ENCODE results near the gene TGFBI.

DNA sequence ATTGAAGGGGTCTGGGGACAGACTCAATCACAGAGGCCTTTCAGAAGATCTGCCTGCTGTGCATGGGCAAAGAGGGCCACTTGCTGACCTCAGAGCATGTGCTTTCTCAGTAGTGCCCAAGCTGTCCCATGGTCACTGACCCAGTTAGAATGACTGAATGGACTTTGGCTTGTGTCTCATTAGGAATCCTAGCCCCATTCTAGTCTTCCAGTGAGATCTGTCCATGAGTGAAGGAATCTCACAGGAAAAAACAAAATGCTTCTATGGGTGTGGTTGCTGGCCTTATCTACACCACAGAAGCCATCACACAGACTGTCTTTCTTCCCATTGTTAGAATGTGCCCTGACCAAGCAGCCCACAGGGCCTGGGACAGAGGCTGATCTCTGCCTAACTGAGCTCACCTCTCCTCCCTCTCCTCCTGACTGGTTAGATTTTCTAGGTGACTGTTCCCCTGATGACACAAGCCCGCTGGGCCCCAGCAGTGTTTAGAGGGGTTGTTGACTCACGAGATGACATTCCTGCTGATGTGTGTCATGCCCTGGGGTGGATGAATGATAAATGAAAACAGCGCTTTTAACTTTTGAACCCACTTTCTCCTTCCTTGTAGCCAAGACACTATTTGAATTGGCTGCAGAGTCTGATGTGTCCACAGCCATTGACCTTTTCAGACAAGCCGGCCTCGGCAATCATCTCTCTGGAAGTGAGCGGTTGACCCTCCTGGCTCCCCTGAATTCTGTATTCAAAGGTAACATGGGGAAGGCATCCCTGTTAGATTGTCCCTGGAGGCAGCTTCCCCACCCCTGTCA, 24.8 kb downstream of the TGFBI start:
- TF ChIP-seq, protein P1, sequence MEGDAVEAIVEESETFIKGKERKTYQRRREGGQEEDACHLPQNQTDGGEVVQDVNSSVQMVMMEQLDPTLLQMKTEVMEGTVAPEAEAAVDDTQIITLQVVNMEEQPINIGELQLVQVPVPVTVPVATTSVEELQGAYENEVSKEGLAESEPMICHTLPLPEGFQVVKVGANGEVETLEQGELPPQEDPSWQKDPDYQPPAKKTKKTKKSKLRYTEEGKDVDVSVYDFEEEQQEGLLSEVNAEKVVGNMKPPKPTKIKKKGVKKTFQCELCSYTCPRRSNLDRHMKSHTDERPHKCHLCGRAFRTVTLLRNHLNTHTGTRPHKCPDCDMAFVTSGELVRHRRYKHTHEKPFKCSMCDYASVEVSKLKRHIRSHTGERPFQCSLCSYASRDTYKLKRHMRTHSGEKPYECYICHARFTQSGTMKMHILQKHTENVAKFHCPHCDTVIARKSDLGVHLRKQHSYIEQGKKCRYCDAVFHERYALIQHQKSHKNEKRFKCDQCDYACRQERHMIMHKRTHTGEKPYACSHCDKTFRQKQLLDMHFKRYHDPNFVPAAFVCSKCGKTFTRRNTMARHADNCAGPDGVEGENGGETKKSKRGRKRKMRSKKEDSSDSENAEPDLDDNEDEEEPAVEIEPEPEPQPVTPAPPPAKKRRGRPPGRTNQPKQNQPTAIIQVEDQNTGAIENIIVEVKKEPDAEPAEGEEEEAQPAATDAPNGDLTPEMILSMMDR (IDR thresholded peaks at IDR 0.05; ENCODE audit: low read length) = no peak
- no peak for TF ChIP-seq EZH2 (IDR thresholded peaks at IDR 0.05; ENCODE audit: borderline replicate concordance, low read length)

Data from OCI-LY1 (cell line).